ENCODE measurements around the gene CUTA. TPM values are rescaled to one million over a fixed set of nuclear protein-coding genes. Genes with fewer than 3 reads are reported as not detected.

CUTA gene
- polyA plus RNA-seq, 2 donors: 80.2 to 119 TPM

GRCh38 chr6:33415831-33416230, 2.1 kb downstream of the CUTA start:
- Histone ChIP-seq H3K36me3 (ENCODE audit: control insufficient read depth in 2 of 2, insufficient read depth in 2 of 2, low read length in 1 of 2) (peaks cover 5 to 29% of the 10 kb centered on the region in 2 donors), H3K27me3 (ENCODE audit: control insufficient read depth in 1 of 2, insufficient read depth in 2 of 2, low read length in 2 of 2) (no peaks in the 10 kb centered on the region), H3K4me3 (ENCODE audit: low read depth in 1 of 2, low read length in 2 of 2) (no peak overlapping the region), H3K27ac (ENCODE audit: low read depth in 2 of 2, low read length in 1 of 2) (no peak overlapping the region), H3K9me3 (ENCODE audit: control insufficient read depth in 2 of 2, insufficient read depth in 1 of 2, low read depth in 1 of 2, low read length in 1 of 2) (no peaks in the 10 kb centered on the region), H3K4me1 (ENCODE audit: control insufficient read depth in 2 of 2, insufficient read depth in 2 of 2, low read length in 1 of 2) (peaks cover 3 to 9% of the 10 kb centered on the region in 2 donors)
- 67 to 69% methylated on average over 9 of the region's 9 CpGs for WGBS, 2 donors

GRCh38 chr6:33414592-33415271, 3.2 kb downstream of the CUTA start:
- H3K4me3 ChIP-seq (ENCODE audit: low read depth in 1 of 2, low read length in 2 of 2): no peak overlapping the region
- no peak overlapping the region for H3K27ac ChIP-seq (ENCODE audit: low read depth in 2 of 2, low read length in 1 of 2)

GRCh38 chr6:33413241-33414120, 4.4 kb downstream of the CUTA start:
- H3K9me3 ChIP-seq (ENCODE audit: control insufficient read depth in 2 of 2, insufficient read depth in 1 of 2, low read depth in 1 of 2, low read length in 1 of 2): no peaks in the 10 kb centered on the region
- H3K4me1 ChIP-seq (ENCODE audit: control insufficient read depth in 2 of 2, insufficient read depth in 2 of 2, low read length in 1 of 2): peaks cover 3 to 6% of the 10 kb centered on the region in 2 donors
- no peak overlapping the region for H3K4me3 ChIP-seq (ENCODE audit: low read depth in 1 of 2, low read length in 2 of 2)
- 81 to 87% methylated on average over 14 of the region's 14 CpGs for WGBS, 2 donors
- peak overlapping the region in 1 of 2 donors; percentile 19 for H3K27ac ChIP-seq (ENCODE audit: low read depth in 2 of 2, low read length in 1 of 2)
- peaks cover 5 to 29% of the 10 kb centered on the region in 2 donors for H3K36me3 ChIP-seq (ENCODE audit: control insufficient read depth in 2 of 2, insufficient read depth in 2 of 2, low read length in 1 of 2)
- no peaks in the 10 kb centered on the region for H3K27me3 ChIP-seq (ENCODE audit: control insufficient read depth in 1 of 2, insufficient read depth in 2 of 2, low read length in 2 of 2)

More at GRCh38 chr6:33414592-33415271, 3.2 kb downstream of the CUTA start:
- no peaks in the 10 kb centered on the region for H3K27me3 ChIP-seq (ENCODE audit: control insufficient read depth in 1 of 2, insufficient read depth in 2 of 2, low read length in 2 of 2)
- H3K36me3 ChIP-seq (ENCODE audit: control insufficient read depth in 2 of 2, insufficient read depth in 2 of 2, low read length in 1 of 2): peaks cover 5 to 29% of the 10 kb centered on the region in 2 donors
- H3K4me1 ChIP-seq (ENCODE audit: control insufficient read depth in 2 of 2, insufficient read depth in 2 of 2, low read length in 1 of 2): peaks cover 3 to 9% of the 10 kb centered on the region in 2 donors
- H3K9me3 ChIP-seq (ENCODE audit: control insufficient read depth in 2 of 2, insufficient read depth in 1 of 2, low read depth in 1 of 2, low read length in 1 of 2): no peaks in the 10 kb centered on the region
- 69 to 73% methylated on average over 12 of the region's 12 CpGs for WGBS, 2 donors

GRCh38 chr6:33412140-33413009, 5.5 kb downstream of the CUTA start:
- Histone ChIP-seq H3K9me3 (ENCODE audit: control insufficient read depth in 2 of 2, insufficient read depth in 1 of 2, low read depth in 1 of 2, low read length in 1 of 2) (no peaks in the 10 kb centered on the region), H3K4me3 (ENCODE audit: low read depth in 1 of 2, low read length in 2 of 2) (no peak overlapping the region), H3K27me3 (ENCODE audit: control insufficient read depth in 1 of 2, insufficient read depth in 2 of 2, low read length in 2 of 2) (no peaks in the 10 kb centered on the region), H3K36me3 (ENCODE audit: control insufficient read depth in 2 of 2, insufficient read depth in 2 of 2, low read length in 1 of 2) (peaks cover 5 to 29% of the 10 kb centered on the region in 2 donors), H3K27ac (ENCODE audit: low read depth in 2 of 2, low read length in 1 of 2) (no peak overlapping the region), H3K4me1 (ENCODE audit: control insufficient read depth in 2 of 2, insufficient read depth in 2 of 2, low read length in 1 of 2) (peaks cover 3 to 5% of the 10 kb centered on the region in 2 donors)
- WGBS, 2 donors: 90 to 91% methylated on average over 9 to 10 of the region's 10 CpGs

GRCh38 chr6:33411632-33412005, 6.3 kb downstream of the CUTA start:
- Histone ChIP-seq H3K9me3 (ENCODE audit: control insufficient read depth in 2 of 2, insufficient read depth in 1 of 2, low read depth in 1 of 2, low read length in 1 of 2) (no peaks in the 10 kb centered on the region), H3K4me3 (ENCODE audit: low read depth in 1 of 2, low read length in 2 of 2) (peak overlapping the region; percentile 61 to 84), H3K36me3 (ENCODE audit: control insufficient read depth in 2 of 2, insufficient read depth in 2 of 2, low read length in 1 of 2) (peaks cover 5 to 29% of the 10 kb centered on the region in 2 donors), H3K27me3 (ENCODE audit: control insufficient read depth in 1 of 2, insufficient read depth in 2 of 2, low read length in 2 of 2) (no peaks in the 10 kb centered on the region), H3K4me1 (ENCODE audit: control insufficient read depth in 2 of 2, insufficient read depth in 2 of 2, low read length in 1 of 2) (peaks cover 3 to 5% of the 10 kb centered on the region in 2 donors), H3K27ac (ENCODE audit: low read depth in 2 of 2, low read length in 1 of 2) (peak overlapping the region; percentile 92 to 96)
- 47 to 54% methylated on average over 6 of the region's 6 CpGs for WGBS, 2 donors

- Histone ChIP-seq H3K4me1 (ENCODE audit: control insufficient read depth in 2 of 2, insufficient read depth in 2 of 2, low read length in 1 of 2) (peaks cover 3% of the 10 kb centered on the region in 2 donors), H3K27me3 (ENCODE audit: control insufficient read depth in 1 of 2, insufficient read depth in 2 of 2, low read length in 2 of 2) (no peaks in the 10 kb centered on the region), H3K27ac (ENCODE audit: low read depth in 2 of 2, low read length in 1 of 2) (peak within 1 kb of the TSS; percentile 96 to 99), H3K9me3 (ENCODE audit: control insufficient read depth in 2 of 2, insufficient read depth in 1 of 2, low read depth in 1 of 2, low read length in 1 of 2) (no peaks in the 10 kb centered on the region), H3K36me3 (ENCODE audit: control insufficient read depth in 2 of 2, insufficient read depth in 2 of 2, low read length in 1 of 2) (peaks cover 5 to 29% of the 10 kb centered on the region in 2 donors), H3K4me3 (ENCODE audit: low read depth in 1 of 2, low read length in 2 of 2) (peak within 1 kb of the TSS; percentile 66 to 84)
- WGBS, 2 donors: 0 to 1% methylated on average over 37 to 63 of the region's 67 CpGs
Measured at GRCh38 chr6:33410711-33411631, 6.9 kb downstream of the CUTA start, which contains the start of gene PHF1. TSS of gene PHF1 (plus strand) at chr6:33411014. CDS start at chr6:33412264, 1,250 bp downstream.

- Histone ChIP-seq H3K36me3 (ENCODE audit: control insufficient read depth in 2 of 2, insufficient read depth in 2 of 2, low read length in 1 of 2) (peaks cover 0 to 27% of the 10 kb centered on the region in 2 donors), H3K4me1 (ENCODE audit: control insufficient read depth in 2 of 2, insufficient read depth in 2 of 2, low read length in 1 of 2) (peaks cover 3% of the 10 kb centered on the region in 2 donors), H3K9me3 (ENCODE audit: control insufficient read depth in 2 of 2, insufficient read depth in 1 of 2, low read depth in 1 of 2, low read length in 1 of 2) (no peaks in the 10 kb centered on the region), H3K27ac (ENCODE audit: low read depth in 2 of 2, low read length in 1 of 2) (peak overlapping the region; percentile 96 to 99), H3K27me3 (ENCODE audit: control insufficient read depth in 1 of 2, insufficient read depth in 2 of 2, low read length in 2 of 2) (no peaks in the 10 kb centered on the region), H3K4me3 (ENCODE audit: low read depth in 1 of 2, low read length in 2 of 2) (peak overlapping the region; percentile 66 to 84)
- WGBS, 2 donors: 0 to 1% methylated on average over 47 to 65 of the region's 65 CpGs
Measured at GRCh38 chr6:33410050-33410710, 7.7 kb downstream of the CUTA start.

- Histone ChIP-seq H3K27me3 (ENCODE audit: control insufficient read depth in 1 of 2, insufficient read depth in 2 of 2, low read length in 2 of 2) (no peaks in the 10 kb centered on the region), H3K36me3 (ENCODE audit: control insufficient read depth in 2 of 2, insufficient read depth in 2 of 2, low read length in 1 of 2) (peaks cover 0 to 9% of the 10 kb centered on the region in 2 donors), H3K9me3 (ENCODE audit: control insufficient read depth in 2 of 2, insufficient read depth in 1 of 2, low read depth in 1 of 2, low read length in 1 of 2) (no peaks in the 10 kb centered on the region), H3K27ac (ENCODE audit: low read depth in 2 of 2, low read length in 1 of 2) (no peak overlapping the region), H3K4me1 (ENCODE audit: control insufficient read depth in 2 of 2, insufficient read depth in 2 of 2, low read length in 1 of 2) (peaks cover 0 to 3% of the 10 kb centered on the region in 2 donors), H3K4me3 (ENCODE audit: low read depth in 1 of 2, low read length in 2 of 2) (no peak overlapping the region)
- 82 to 84% methylated on average over 5 of the region's 5 CpGs for WGBS, 2 donors
Measured at GRCh38 chr6:33407132-33407718, 10.7 kb downstream of the CUTA start.
